GM18868 (cell line): ENCODE measurements around the gene SIX2.

Experiments used
- ATAC-seq: cut with Tn5 transposase; IDR thresholded peaks from one replicate; pipeline ENCODE4 v1.9.1; 2021; ENCODE audit warnings: mild to moderate bottlenecking, moderate library complexity; ENCODE audit not compliant: unreplicated experiment

Gene SIX2

DNA sequence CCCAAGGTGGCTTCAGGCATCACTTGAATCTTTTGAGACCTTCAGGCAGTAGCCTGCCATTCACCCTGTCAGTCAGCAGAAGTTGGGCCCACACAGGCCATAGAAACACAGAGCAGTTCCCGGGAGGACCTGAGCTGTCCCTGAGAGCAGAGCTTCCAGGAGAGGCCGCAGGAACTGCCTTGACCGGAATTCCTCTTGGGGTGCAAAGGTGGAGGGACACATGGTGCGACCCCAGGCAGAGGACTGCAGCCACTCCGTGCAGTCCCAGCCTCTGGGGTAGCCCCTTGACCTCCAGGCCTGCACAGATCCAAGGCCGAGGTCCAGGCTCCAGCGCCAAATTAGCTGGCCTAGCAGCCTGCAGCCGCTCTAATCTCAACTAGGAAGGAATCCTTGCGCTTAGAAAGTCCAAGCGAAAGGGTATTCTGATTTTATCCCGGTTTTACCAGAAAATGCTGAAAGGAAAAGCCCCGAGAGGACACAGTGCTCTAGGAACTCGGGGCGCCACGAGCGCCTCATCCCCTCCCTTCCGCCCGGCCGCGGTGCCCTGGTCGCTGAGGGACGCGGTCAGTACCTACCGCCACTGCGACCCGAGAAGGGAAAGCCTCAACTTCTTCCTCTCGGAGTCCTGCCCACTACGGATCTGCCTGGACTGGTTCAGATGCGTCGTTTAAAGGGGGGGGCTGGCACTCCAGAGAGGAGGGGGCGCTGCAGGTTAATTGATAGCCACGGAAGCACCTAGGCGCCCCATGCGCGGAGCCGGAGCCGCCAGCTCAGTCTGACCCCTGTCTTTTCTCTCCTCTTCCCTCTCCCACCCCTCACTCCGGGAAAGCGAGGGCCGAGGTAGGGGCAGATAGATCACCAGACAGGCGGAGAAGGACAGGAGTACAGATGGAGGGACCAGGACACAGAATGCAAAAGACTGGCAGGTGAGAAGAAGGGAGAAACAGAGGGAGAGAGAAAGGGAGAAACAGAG, 5.4 kb downstream of the SIX2 start:
- no peak for ATAC-seq

DNA sequence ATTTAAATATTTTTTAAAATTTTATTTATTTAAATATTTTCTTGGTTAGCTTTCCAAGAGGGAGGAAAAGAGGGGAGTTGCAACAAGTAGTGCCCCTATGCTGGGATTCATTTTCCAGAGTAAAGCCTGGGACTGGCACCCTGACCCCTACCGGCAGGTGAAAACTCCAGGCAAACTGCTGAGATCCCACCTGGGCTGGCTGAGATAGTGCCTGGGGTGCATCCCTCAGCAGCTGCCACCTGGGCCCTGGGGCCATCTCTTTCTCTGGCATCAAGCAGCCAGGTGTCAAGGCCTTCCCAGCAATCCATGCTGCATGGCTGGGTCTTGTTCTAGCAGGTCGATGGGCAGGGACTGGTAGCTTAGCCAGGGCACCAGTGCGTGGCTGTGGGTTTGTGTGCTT, 6.6 kb downstream of the SIX2 start:
- no peak for ATAC-seq

DNA sequence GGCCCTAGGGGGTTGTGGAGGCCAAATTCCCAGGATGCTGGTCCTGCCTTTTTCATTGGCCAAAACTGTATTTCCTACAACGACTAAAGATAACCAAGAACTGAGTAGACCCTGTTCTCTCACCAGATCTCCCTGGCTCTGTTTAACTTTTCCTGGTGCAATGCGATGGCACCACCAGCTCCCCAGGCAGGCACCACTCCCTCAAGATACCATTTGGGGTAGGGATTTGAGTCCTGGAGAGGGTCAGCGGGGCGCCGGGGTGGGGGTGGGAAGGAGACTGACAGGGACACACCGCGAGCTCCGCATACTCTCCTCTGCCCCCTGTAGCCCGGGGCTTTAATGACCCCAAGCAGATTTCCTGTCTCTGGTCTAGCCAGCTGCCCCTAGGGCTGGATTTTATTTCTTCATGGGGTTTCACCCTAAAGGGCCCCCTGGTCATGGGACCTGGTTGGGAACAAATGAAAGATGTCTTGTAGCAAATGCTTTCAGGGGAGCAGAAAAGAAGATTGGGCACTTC, 7.3 kb downstream of the SIX2 start:
- ATAC-seq: no peak

DNA sequence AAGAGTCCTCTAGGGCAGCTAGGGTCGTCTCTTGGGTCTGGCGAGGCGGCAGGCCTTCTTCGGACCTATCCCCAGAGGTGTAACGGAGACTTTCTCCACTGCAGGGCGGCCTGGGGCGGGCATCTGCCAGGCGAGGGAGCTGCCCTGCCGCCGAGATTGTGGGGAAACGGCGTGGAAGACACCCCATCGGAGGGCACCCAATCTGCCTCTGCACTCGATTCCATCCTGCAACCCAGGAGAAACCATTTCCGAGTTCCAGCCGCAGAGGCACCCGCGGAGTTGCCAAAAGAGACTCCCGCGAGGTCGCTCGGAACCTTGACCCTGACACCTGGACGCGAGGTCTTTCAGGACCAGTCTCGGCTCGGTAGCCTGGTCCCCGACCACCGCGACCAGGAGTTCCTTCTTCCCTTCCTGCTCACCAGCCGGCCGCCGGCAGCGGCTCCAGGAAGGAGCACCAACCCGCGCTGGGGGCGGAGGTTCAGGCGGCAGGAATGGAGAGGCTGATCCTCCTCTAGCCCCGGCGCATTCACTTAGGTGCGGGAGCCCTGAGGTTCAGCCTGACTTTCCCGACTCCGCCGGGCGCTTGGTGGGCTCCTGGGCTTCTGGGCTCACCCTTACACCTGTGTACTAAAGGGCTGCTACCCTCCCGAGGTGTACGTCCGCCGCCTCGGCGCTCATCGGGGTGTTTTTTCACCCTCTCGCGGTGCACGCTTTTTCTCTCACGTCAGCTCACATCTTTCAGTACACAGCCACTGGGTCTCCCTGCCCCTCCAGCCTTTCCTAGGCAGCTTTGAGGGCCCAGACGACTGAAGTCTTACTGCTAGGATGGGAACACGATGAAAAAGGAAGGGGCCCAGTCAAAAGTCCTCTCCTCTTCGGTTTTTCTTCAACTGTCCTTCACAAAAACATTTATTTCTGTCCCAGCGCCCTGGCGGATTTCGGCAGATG, 8.1 kb downstream of the SIX2 start:
- no peak for ATAC-seq

DNA sequence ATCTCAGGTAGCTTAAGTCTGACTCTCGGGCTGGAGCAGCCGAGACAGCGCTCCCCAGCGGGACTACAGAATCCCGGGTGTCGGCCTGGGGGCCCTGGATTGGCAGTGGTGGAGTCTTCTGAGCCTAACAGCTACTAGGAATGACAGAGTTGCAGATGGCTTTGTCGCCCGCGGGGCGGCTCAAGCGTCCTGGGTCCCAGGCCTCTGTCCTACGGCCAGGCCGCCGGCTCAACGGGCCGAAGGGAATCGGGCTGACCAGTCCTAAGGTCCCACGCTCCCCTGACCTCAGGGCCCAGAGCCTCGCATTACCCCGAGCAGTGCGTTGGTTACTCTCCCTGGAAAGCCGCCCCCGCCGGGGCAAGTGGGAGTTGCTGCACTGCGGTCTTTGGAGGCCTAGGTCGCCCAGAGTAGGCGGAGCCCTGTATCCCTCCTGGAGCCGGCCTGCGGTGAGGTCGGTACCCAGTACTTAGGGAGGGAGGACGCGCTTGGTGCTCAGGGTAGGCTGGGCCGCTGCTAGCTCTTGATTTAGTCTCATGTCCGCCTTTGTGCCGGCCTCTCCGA, 8.8 kb downstream of the SIX2 start:
- no peak for ATAC-seq

DNA sequence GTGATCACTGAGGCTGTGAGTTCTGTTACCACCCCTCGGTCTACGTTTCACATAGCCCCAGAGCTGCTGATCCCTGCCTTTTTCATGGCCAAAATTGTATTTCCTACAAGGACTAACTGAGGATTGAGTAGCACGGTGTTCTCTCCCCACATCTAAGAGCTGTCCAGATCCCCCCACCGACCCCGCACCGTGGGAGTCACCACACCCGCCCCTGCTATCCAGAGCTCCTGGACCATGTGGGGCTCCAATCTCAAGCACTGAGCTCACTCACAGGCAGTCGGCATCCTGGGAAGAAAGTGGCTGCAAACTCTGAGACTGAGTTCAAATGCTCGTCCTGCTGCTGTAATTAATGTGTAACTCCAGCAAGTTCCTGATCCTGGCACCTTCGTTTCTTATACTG, 9.7 kb downstream of the SIX2 start:
- ATAC-seq: no peak

DNA sequence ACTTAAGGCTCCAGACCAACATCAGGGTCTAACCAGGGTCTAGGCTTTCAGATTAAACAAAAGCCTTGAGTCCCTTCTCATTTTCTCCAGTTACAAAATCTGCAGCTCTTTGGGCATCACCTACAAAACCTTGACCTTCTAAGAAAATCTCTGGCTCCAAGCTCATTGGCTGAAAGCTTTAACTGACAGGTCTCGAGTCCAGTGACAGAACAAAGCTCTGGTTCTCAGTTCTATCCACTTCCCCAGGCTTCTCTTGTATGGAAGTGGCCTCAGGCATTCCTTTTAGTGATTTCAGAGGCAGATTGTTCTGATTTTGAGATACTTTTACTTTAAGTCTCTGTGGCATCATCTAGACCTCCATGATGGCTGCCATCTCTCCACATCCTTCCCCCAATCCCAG, 11.3 kb downstream of the SIX2 start:
- no peak for ATAC-seq

DNA sequence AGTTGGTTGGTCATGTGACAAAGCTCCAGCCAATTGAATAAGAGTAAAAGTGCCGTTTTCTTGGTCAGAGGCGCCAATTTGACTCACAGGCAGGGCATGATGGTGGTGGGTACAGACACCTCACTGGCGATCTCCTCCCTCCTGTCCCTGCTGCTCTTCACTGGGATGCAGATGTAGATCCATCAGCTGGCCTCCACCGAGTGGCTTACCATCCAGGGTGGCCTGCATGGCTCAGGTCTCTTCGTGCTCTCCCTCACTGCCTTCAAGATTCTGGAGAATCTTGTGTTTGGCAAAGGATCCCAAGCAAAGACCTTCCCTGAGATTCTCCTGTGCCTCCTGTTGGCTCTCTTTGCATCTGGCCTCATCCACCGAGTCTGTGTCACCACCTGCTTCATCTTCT, 12.9 kb downstream of the SIX2 start:
- no peak for ATAC-seq

DNA sequence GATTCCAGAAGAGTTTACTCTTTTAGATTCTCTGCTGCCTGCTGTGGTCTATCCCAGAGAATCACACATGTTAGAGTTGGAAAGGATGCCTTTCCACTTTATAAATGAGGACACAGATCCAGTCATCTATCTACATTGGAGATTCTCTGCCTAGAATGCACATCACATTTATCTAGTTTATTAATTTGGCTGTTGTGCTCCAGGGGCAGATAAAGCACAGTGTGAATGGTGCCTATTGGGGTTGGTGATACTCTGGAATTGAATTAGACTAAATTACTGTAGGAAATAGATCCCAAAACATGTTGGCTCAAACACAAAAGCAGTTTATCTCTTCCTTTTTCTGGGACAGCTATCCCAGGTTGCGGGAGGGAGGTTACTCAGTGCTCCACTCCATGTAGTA, 14.9 kb downstream of the SIX2 start:
- no peak for ATAC-seq

DNA sequence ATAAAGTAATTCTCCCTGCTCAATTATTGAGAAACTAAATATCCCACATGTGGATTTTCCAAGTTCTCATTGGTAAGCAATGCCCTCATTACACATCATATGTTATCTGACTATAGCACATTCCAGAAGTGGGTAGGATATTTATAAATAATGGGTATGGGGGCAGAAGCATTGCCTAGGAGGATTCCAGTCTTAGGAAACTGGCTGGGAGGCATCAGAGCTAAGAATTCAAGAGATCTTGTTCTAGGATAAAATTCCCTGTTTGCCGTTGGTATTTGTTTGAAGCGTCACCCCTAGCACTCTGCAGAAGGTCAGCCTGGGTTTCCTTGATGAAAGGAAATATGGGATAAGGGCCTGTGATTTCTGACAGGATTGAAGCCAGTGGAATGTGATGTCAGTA, 20.1 kb downstream of the SIX2 start:
- ATAC-seq: no peak

DNA sequence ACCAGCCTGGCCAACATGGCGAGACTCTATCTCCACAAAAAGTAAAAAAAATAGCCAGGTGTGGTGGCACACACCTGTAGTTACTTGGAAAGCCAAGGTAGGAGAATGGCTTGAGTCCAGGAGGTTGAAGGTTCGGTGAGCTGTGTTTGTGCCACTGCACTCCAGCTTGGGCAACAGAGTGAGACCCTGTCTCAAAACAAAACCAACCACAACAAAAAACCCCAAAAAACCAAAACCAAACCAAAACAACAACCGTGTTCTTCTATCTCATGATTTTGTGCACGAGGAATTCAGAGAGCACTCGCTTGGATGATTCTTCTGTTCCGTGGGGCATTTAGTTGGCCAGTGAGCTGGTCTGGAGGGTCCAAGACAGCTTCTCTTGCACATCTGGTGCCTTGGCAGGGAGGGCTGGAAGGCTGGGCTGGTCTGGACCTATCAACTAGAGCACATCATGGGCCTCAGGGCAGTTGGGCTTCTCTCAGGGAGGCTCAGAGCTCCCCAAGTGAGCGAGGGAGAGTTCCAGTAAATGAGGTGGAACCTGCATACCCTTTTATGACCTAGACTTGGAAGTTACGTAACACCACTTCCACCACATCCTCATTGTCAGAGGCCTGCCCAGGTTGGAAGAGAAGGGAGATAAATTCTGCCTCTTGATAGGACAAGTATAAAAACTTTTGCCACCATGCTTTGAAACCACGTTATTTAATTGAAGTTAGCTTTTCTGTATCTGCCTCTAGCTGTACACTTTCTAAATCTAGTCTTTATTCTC, 25.2 kb downstream of the SIX2 start:
- no peak for ATAC-seq

DNA sequence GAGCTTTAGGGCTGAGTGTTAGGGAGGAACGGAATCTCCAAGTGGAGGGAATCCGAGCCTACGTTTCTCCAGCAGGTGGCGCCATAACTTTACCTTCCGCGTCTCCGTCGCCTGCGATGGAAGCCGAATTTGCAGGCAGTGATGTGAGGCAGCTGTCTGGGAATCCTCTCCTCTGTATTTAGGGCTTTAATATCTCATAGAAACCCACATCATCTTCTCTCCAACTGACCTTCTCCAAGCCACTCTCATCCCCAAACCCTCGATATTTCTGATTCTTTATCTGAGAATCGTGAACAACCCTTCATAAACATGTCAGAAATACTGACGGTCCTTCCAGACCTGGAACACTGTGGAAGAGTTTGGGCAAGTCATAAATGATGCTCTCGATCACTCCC, 27.5 kb downstream of the SIX2 start:
- ATAC-seq: no peak

DNA sequence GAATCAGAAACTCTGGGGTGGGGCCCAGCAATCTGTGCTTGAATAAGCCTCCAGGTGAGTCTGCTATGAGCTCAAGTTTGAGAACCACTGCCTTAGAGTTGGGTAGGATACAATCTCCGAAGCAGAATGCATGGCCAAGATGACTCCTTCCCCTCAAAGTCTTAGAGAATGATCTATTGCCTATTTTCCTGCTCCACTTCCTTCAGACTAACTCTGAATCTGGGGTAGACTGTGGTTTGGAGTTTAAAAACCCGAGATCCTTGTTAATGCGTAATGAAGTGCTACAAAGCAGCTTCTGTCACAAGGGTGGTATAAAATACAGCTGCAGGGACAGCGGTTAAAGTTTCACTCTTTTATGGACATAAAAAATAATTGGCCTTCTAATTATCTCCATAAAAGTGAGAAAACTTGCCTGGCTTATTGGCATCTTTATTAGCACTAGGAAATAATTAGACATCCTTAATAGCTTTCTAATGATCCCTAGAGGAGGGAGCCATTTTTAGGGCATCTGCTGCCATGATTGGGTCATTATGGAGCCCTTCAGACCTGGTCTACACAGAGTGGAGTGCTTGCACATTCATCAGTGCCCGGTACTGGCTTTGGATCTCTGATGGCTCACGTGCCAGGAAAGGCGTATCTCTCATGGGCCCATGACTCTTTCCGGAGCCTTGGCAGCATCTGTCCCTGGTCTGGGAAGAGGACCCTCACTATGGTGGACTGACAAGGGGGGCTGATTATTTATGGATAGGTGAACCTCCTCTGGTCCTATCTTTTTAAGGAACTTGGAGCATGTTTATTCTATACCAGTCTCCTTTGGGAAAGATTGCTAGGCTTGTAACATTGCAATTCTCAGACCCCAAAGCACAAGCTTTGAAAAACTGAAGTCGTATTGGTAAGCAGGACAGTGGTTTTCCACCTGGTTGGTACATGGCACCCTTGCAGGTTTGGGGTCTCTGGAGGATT, 28.2 kb downstream of the SIX2 start:
- no peak for ATAC-seq

DNA sequence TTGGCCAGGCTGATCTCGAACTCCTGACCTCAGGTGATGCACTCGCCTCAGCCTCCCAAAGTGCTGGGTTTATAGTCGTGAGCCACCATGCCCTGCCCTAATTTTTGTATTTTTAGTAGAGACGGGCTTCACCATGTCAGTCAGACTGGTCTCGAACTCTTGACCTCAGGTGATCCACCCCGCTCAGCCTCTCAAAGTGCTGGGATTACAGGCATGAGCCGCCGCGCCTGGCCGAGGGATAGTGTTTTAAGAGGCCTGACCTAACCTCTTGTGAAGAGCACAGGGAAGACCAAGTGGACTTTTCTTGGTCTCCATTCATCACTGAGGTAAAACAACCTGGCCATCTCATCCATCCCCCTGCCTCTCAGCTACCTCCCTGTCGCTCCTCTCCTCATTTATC, 29.7 kb downstream of the SIX2 start:
- no peak for ATAC-seq

DNA sequence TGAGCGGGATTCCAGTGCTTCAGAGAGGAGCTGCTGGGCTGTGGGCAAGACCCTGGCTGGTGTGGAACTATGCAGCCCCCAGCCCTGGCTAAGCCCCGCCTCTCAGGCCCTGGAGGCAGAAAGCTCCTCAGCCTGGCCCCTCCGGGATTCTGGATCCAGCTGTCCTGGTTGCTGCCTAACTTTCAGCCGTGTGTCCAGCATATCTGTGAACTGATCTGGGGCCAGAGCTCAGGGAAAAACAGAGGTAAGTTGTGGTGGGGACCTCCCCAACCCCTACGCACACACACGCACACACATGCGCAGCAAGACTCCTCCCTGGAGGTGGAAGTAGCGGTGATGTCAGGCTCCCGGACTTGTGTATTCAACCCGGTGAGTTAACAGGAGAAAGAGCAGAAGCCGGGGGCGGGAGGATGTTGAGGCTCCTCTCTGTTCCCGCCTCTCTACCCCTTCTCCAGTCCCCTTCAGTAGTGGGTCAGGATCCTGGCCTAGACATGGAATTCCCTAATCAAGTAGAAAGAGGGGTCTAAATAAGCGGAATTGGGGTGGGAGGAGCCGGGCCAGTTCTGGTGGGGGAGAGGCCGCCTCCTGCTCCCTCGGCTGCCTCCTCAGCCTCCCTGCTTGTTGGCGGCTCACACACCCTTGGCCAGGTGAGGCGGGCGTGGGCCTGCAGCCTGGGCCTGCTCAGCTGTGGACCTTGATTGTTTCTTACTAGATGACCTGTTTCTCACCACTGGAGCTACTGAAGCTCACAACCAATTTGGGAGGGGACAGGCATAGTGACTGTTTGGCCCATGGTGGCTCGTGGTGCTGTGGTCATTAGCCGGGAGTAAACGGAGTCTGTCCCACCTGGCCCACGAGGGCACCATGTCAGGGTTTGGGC, 33.4 kb downstream of the SIX2 start:
- ATAC-seq: no peak

DNA sequence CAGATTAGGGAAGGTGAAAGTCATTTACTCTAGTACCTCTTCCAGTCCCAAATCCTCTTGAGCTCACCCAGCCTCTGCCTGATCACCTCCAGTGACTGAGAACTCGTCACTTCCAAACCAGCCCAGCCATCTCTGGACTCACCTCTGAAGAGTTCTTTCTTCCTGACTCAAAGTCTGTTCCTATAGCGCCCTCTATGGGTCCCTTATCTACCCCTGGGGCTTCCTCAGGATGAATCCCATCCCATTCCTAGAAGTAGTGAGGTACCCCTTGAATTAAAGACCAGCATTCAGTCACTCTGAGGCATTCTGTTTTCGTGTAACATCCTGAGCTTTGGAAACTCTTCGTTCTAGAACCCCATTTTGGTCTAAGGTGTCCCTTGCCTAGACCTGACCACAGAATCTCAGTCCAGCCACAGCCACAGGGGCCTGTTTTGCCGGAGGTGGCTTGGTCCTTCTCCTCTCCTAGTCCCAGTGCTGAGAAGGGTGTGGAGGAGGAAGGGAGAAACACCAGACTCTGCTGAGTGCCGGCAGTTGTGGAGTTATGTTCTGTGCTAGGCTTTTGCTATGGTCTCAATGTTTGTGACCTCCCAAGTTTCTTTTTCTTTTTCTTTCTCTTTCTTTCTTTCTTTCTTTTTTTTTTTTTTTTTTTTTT, 35.1 kb downstream of the SIX2 start:
- ATAC-seq: no peak

DNA sequence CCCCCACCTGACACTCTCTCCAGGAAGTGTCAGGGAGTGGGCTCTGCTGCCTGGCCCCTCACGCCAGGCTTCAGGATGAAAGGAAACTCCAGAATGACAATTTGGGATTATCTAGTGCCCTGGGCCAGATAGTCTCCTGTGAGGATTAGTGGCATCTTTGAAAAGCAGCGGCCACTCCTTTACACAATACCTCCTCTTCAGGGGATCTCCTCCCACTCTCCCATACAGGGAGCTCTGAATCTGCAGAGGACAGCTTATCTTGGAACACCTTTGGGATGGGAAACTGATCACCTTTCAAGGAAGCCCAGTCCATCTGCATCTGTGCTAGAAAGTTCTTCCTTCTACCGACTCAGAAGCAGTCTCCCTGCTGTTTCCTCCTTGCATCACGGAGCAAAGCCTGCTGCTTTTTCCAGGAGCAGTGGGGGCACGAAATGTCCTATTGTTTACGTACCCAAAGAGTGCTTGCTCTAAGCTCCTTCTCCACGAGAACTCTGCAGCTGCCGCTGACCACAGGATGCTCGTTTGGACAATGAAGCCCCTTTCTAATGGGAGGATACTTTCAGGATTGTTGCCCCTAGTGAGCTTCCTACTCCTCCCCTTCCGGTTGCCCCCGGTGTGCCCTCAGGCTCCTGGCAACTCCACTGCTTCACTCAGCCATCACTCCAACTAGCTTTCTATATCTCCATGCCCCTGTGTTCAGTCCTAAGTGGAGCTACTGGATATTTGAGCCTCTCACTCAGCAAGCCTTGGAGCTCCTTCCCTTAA, 36.3 kb downstream of the SIX2 start:
- ATAC-seq: no peak
